IPS-15b (cell line): ENCODE data around the gene WIPF1.
"Not testable (repeated sequence)": the region's sequence is repeated elsewhere in the genome, so short reads cannot be mapped to it uniquely, and the experiment has no call there.

Experiments
- H3K27me3 ChIP-seq: one replicate; pipeline ENCODE4 v1.6.1; 2013; ENCODE audit warnings: low read length; ENCODE audit not compliant: control insufficient read depth, insufficient read depth
- H3K36me3 ChIP-seq: one replicate; pipeline ENCODE4 v1.6.1; 2013; ENCODE audit warnings: low read length; ENCODE audit not compliant: control insufficient read depth, insufficient read depth
- H3K4me1 ChIP-seq: one replicate; pipeline ENCODE4 v1.6.1; 2013; ENCODE audit warnings: mild to moderate bottlenecking, low read length; ENCODE audit not compliant: control insufficient read depth, insufficient read depth
- H3K4me3 ChIP-seq: one replicate; pipeline ENCODE4 v1.5.1; 2013; ENCODE audit warnings: low read depth, low read length
- H3K9ac ChIP-seq: one replicate; pipeline ENCODE4 v1.6.1; 2013; ENCODE audit warnings: low read depth, mild to moderate bottlenecking, low read length
- H3K9me3 ChIP-seq: one replicate; pipeline ENCODE4 v1.6.1; 2013; ENCODE audit warnings: mild to moderate bottlenecking, low read length; ENCODE audit not compliant: control insufficient read depth, insufficient read depth

The WIPF1 gene

DNA sequence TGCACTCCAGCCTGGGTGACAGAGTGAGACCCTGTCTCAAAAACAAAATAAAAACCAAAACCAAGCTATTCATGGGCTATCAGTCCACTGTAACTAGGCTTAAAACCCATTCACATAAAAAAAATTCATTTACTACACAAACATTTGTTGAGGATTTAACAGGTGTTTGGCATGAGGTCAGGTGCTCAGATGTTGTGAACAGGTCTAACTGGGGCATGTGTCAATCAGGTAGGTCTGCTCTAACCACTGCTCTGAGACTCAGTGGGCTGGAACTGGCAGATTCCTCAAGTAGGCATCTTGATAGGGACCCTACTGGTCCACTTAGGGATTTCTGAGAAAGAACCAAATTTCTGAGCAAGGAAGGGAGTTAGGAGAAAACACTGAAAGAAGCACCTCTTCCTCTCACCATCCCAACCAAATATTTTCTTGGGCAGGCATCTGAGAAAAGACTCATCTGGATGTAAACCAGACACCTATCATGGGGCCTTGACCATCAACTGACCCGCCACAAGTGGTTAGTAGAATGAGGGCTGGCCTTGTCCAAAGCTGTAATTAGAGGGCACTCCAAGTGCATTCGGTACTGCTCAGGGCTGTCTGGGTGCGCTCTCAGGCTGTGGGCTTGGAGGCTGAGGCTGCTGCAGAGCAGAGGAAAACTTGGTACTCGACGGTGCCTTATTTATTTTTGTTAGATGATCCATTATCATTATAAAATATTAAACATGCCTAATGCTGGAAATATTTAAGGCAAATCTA, 33.9 kb downstream of the WIPF1 start:
- Histone ChIP-seq H3K4me1 (no peaks in the 10 kb centered on the region), H3K9ac (no peak overlapping the region), H3K27me3 (no peaks in the 10 kb centered on the region), H3K9me3 (no peaks in the 10 kb centered on the region), H3K4me3 (no peak overlapping the region), H3K36me3 (no peaks in the 10 kb centered on the region)

DNA sequence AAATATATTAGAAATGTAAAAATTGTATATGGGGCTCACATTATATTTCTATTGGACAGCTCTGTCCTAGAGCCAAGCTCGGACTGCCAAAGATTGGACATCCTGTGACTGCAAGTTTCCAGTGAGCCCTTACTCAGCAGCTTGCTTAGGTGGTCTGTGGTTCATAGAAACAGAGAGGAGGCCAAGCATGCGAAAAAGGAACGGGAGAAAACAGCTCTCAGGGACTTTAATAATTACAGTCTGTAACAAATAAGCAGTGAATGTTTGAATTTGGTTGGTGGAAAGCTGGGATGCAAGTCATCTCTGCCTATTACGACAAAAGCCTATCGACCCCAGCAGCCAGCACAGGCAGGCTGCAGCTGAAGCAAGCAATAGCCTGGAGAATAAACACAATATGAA, 35.6 kb downstream of the WIPF1 start:
- Histone ChIP-seq H3K4me1 (no peaks in the 10 kb centered on the region), H3K9ac (no peak overlapping the region), H3K9me3 (no peaks in the 10 kb centered on the region), H3K27me3 (no peaks in the 10 kb centered on the region), H3K4me3 (no peak overlapping the region), H3K36me3 (no peaks in the 10 kb centered on the region)

DNA sequence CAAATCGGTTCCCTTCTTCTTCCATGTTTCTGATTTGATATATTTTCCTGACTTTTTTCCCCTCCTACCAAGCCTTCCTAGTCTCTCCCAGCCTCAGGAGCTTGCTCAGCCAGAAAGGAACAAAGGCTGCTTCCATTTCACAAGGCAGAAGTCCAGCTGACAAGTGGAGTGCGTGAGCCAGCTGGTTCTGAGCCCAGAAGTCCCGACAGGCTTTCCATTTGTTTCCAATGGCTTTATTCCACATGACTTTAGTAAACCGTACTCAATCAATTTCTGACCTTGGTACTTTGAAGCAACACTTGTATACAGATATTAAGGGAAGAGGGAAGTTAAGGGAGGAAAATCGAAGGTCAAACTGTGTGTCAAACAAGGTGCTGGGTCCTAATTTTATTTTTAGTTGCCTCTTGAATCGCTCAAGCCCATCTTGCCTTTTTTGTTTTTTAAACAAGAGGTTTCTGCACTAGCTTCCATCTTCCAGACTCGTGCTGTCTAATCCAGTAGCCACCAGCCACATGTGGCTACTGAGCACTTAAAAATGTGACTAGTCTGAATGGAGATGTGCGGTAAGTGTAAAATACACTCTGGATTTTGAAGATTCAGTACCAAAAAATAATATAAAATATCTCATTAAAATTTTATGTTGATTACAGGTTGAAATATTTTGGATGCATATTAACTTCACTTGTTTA, 36.2 kb downstream of the WIPF1 start:
- Histone ChIP-seq H3K36me3 (no peaks in the 10 kb centered on the region), H3K4me1 (no peaks in the 10 kb centered on the region), H3K4me3 (no peak overlapping the region), H3K27me3 (no peaks in the 10 kb centered on the region), H3K9me3 (no peaks in the 10 kb centered on the region), H3K9ac (no peak overlapping the region)

DNA sequence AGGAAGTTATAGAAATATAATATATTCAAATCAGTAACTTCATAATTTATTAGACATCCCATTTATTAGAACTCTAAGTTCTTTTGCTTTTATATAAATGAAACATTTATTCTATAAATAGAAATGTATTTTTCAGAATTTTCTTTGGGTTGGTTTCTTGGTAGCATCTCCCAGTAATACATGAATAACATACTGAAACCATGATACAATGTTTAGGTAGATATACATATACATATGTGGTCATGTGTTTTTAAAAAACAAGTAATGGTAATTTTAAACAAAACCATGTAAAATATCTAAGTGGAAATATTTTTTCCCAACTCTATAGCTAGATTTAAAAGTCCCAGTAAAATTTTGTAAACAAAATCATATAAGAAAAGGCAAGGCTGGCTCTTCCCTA, 36.9 kb downstream of the WIPF1 start:
- H3K9ac ChIP-seq, result no peak overlapping the region
- no peaks in the 10 kb centered on the region for H3K4me1 ChIP-seq
- no peaks in the 10 kb centered on the region for H3K9me3 ChIP-seq
- no peak overlapping the region for H3K4me3 ChIP-seq
- H3K36me3 ChIP-seq, result no peaks in the 10 kb centered on the region
- H3K27me3 ChIP-seq, result no peaks in the 10 kb centered on the region

DNA sequence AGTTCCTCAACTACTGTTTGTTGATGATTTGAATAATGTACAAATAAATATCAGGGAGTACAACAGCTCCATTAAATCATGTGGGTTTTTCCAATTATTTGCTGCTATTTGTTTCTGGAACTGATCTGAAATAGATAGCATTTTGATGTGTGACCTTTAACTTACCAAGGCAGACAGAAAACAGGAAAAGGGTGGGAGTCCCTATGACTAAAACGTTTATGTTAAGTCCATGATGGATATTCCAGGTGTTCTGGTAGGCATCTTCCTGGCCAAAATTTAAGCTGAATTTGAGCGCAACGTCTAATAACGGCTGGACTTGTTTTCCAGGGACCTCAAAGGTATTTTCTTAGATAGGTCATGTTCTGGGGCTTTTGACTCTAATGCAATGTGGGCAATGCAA, 41.6 kb downstream of the WIPF1 start:
- H3K9me3 ChIP-seq, result no peaks in the 10 kb centered on the region
- H3K9ac ChIP-seq, result no peak overlapping the region
- H3K36me3 ChIP-seq, result no peaks in the 10 kb centered on the region
- H3K4me3 ChIP-seq, result no peak overlapping the region
- H3K27me3 ChIP-seq, result no peaks in the 10 kb centered on the region
- H3K4me1 ChIP-seq, result no peaks in the 10 kb centered on the region

DNA sequence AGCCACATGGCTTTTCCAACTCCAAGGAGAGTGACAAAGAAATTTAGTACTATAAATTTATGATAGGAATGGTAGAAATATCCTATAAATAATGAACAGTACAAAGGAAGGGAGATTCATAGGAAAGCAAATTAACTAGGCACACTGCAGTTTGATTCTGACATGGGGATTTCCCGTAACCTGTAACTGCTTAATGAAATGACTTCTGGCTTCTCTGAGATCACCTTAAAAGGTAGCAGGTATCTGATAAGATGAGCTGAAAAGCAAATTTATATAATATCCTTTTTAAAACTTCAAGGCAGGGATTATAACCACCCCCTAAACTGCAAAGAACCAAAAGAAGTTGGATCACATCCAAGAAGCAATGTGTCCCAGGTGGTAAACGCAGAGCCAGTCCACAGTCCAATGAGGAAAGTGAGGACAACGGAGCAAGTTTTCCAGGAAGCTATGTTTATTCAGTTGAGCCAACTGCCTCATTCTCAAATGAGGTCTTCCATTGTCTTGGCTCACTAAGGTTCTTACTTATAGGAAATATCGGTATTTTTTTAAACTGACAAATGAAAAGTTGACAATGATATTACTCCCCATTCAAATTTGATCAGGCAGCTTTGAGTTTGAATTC, 43.0 kb downstream of the WIPF1 start:
- no peaks in the 10 kb centered on the region for H3K36me3 ChIP-seq
- no peak overlapping the region for H3K9ac ChIP-seq
- no peaks in the 10 kb centered on the region for H3K9me3 ChIP-seq
- H3K27me3 ChIP-seq, result no peaks in the 10 kb centered on the region
- H3K4me3 ChIP-seq, result no peak overlapping the region
- no peaks in the 10 kb centered on the region for H3K4me1 ChIP-seq

DNA sequence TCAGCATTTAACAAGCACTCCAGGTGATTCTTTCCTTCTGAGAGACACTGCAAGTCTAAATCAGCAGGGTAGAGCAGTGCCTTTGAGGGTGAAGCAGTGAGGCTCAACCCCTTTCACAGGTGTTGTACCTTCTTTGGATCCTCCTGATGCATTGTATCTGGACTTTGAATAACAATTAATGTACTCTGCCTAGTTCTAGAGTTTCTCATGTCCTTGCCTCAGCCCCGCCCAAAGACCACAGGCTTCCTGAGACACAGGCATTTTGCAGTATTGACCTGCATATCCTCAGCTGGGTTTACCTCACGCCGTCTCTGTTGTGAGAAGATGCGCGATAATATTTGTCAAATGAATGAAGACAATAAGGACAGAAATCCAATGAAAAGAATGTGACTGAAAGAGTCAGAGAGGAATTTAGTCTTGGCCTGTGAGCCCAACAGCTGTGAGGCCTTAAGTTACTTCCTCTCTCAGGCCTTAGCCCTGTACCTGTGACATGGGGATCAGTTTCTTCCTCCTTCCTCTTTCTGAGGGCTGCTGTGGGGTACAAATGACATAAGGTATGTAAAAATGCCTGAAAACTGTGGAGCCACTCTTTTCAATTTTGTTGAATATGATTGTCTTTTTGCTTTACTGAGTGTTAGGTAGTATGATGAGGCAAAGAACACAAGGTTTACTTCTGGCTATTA, 43.7 kb downstream of the WIPF1 start:
- H3K4me3 ChIP-seq, result no peak overlapping the region

DNA sequence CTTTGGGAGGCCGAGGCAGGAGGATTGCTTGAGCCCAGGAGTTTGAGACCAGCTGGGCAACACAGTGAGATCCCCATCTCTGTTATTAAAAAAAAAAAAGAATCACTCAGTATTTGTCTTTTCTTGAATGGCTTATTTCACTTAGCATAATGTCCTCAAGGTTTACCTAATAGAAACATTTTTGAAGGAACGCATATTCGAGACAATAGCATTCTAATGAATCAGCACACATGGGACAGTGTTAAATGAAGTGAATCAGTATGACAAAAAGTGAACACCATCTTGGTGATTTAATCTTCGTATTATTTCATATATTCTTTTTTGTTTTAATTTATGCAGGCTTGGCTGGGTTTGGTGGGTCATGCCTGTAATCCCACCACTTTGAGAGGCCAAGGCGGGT, 44.7 kb downstream of the WIPF1 start:
- H3K9me3 ChIP-seq, result no peaks in the 10 kb centered on the region
- no peaks in the 10 kb centered on the region for H3K27me3 ChIP-seq
- no peak overlapping the region for H3K9ac ChIP-seq
- no peak overlapping the region for H3K4me3 ChIP-seq
- no peaks in the 10 kb centered on the region for H3K36me3 ChIP-seq
- no peaks in the 10 kb centered on the region for H3K4me1 ChIP-seq

More for the DNA sequence above, 43.7 kb downstream of the WIPF1 start:
- Histone ChIP-seq H3K36me3 (no peaks in the 10 kb centered on the region), H3K9ac (no peak overlapping the region), H3K4me1 (no peaks in the 10 kb centered on the region), H3K9me3 (no peaks in the 10 kb centered on the region), H3K27me3 (no peaks in the 10 kb centered on the region)

DNA sequence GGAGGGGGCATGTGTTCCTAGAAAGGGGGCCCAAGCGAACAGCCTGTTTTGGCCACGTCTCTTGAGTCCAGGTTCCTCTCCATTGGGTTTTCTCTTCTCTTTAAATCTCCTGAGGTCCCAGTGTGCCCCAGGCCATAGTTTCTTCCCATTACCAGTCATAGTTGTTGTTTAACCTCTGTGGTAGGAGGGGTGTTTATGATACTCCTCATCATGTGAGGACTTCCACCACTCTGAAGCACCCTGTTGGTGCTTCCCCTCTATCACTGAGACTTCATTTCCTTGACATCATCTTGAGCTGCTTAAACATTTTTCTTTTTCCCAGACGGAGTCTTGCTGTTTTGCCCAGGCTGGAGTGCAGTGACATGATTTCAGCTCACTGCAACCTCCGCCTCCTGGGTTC, 45.9 kb downstream of the WIPF1 start:
- Histone ChIP-seq H3K36me3 (no peaks in the 10 kb centered on the region), H3K4me3 (no peak overlapping the region), H3K4me1 (no peaks in the 10 kb centered on the region), H3K9me3 (no peaks in the 10 kb centered on the region), H3K9ac (no peak overlapping the region), H3K27me3 (no peaks in the 10 kb centered on the region)

DNA sequence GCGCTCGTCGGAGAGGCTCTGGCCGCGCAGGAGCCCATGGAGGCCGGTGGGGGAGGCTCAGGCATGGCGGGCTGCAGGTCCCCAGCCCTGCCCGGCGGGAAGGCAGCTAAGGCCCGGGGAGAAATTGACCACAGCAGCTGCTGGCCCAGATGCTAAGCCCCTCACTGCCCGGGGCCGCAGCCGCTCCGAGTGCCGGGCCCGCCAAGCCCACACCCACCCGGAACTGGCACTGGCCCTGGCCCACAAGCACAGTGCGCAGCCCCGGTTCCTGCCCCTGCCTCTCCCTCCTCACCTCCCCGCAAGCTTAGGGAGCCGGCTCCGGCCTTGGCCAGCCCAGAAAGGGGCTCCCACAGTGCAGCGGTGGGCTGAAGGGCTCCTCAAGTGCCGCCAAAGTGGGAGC, 49.0 kb downstream of the WIPF1 start:
- H3K4me1 ChIP-seq, H3K36me3 ChIP-seq, H3K9ac ChIP-seq: not testable (repeated sequence)

DNA sequence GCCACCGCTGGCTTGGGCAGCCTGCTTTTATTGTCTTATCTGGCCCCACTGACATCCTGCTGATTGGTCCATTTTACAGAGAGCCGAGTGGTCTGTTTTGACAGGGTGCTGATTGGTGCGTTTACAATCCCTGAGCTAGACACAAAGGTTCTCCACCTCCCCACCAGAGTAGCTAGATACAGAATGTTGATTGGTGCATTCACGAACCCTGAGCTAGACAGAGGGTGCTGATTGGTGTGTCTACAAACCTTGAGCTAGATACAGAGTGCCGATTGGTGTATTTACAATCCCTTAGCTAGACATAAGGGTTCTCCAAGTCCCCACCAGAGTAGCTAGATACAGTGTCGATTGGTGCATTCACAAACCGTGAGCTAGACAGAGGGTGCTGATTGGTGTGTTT, 49.6 kb downstream of the WIPF1 start:
- H3K9ac ChIP-seq, H3K9me3 ChIP-seq: not testable (repeated sequence)

More for the DNA sequence above, 49.0 kb downstream of the WIPF1 start:
- not testable (repeated sequence) for H3K9me3 ChIP-seq, H3K27me3 ChIP-seq, H3K4me3 ChIP-seq

More for the DNA sequence above, 49.6 kb downstream of the WIPF1 start:
- H3K4me3 ChIP-seq, H3K27me3 ChIP-seq, H3K36me3 ChIP-seq, H3K4me1 ChIP-seq: not testable (repeated sequence)
